ENCODE measurements around the gene SPNS3.

- TF ChIP-seq CTCF (IDR thresholded peaks at IDR 0.05) (no peak), POLR2A (IDR thresholded peaks at IDR 0.05) (no peak)
Measured at GRCh38 chr17:4448197-4448980, 14.6 kb downstream of the SPNS3 start.
